OCI-LY7 (cell line): ENCODE measurements around the gene BZW2. TPM values are rescaled to one million over a fixed set of nuclear protein-coding genes. Genes with fewer than 3 reads are reported as not detected.

ENCODE experiments used
- BruUV-seq: library from RNA; stranded (reverse); fragments of 400-500 nt; replicated peaks from 2 replicates; lab custom pipeline; 2021; lab: Mats Ljungman, UMichigan
- CTCF ChIA-PET: fragments of 300-600 bp; sonication (Branson Sonifier 250); formaldehyde crosslinking; loops from one replicate; lab custom pipeline; 2022; ENCODE audit warnings: antibody characterized with exemption; ENCODE audit not compliant: unreplicated experiment; lab: Charles Lee
- POLR2A ChIA-PET: fragments of 300-600 bp; sonication (Branson Sonifier 250); formaldehyde crosslinking; loops from one replicate; lab custom pipeline; 2022; ENCODE audit warnings: antibody characterized with exemption; lab: Charles Lee
- DNase-seq: peaks from one replicate; pipeline ENCODE4 v3.0.0-alpha.2; 2015; ENCODE audit warnings: low spot score
- H2AFZ ChIP-seq: fragments of 200-600 bp; sonication (generic), shearing (Covaris generic); 2 replicates; pipeline ENCODE4 v1.6.1; 2014; ENCODE audit warnings: mild to moderate bottlenecking, antibody characterized with exemption, low read length, moderate library complexity
- H3K27ac ChIP-seq: fragments of 200-600 bp; sonication (generic); 2 replicates; pipeline ENCODE4 v1.5.1; 2014; ENCODE audit warnings: mixed run types, low read depth, mild to moderate bottlenecking, moderate library complexity, low read length, inconsistent platforms; ENCODE audit not compliant: poor library complexity, severe bottlenecking
- H3K36me3 ChIP-seq: fragments of 200-600 bp; sonication (generic); 2 replicates; pipeline ENCODE4 v1.6.1; 2014; ENCODE audit warnings: mild to moderate bottlenecking, antibody characterized with exemption, low read length, moderate library complexity, mixed read lengths; ENCODE audit not compliant: insufficient read depth
- H3K4me1 ChIP-seq: fragments of 200-600 bp; sonication (generic); 2 replicates; pipeline ENCODE4 v1.5.1; 2014; ENCODE audit warnings: mild to moderate bottlenecking, low read length; ENCODE audit not compliant: insufficient read depth, poor library complexity, severe bottlenecking
- H3K4me2 ChIP-seq: fragments of 200-600 bp; sonication (generic); 2 replicates; pipeline ENCODE4 v1.6.1; 2014; ENCODE audit warnings: mild to moderate bottlenecking, low read length
- H3K4me3 ChIP-seq: fragments of 200-600 bp; sonication (generic); 2 replicates; pipeline ENCODE4 v1.5.1; 2014; ENCODE audit warnings: mild to moderate bottlenecking, low read depth, low read length; ENCODE audit not compliant: poor library complexity, severe bottlenecking
- H3K79me2 ChIP-seq: fragments of 200-600 bp; sonication (generic); 2 replicates; pipeline ENCODE4 v1.6.1; 2016; ENCODE audit warnings: low read depth, mild to moderate bottlenecking, low read length, moderate library complexity, mixed read lengths; ENCODE audit not compliant: insufficient read depth
- H3K9me2 ChIP-seq: fragments of 200-600 bp; sonication (generic); 2 replicates; pipeline ENCODE4 v1.6.1; 2016; ENCODE audit warnings: mild to moderate bottlenecking, low read length, mixed read lengths; ENCODE audit not compliant: insufficient read depth
- H3K9me3 ChIP-seq: fragments of 200-600 bp; sonication (generic); 2 replicates; pipeline ENCODE4 v1.6.1; 2014; ENCODE audit warnings: mild to moderate bottlenecking, mixed run types, low read length, mixed read lengths
- H4K20me1 ChIP-seq: fragments of 200-600 bp; sonication (generic); 2 replicates; pipeline ENCODE4 v1.6.1; 2014; ENCODE audit warnings: mild to moderate bottlenecking, antibody characterized with exemption, low read length, moderate library complexity, mixed read lengths; ENCODE audit not compliant: insufficient read depth
- CTCF ChIP-seq: fragments of 200-600 bp; sonication (generic); conservative IDR thresholded peaks from 2 replicates; pipeline ENCODE4 v1.5.1; 2014; ENCODE audit warnings: mild to moderate bottlenecking, antibody characterized with exemption, low read length, moderate library complexity, mixed read lengths
- EZH2phosphoT487 ChIP-seq: fragments of 200-600 bp; sonication (generic); IDR thresholded peaks from 2 replicates; pipeline ENCODE4 v1.6.1; 2018; ENCODE audit warnings: low read depth, borderline replicate concordance, mild to moderate bottlenecking, mixed run types, antibody characterized with exemption, low read length, moderate library complexity, mixed read lengths
- intact Hi-C: fragments of 100-400 bp; cut with micrococcal nuclease; formaldehyde crosslinking; loops from one replicate; pipeline ENCODE4 v1.10.0; 2022; ENCODE audit not compliant: unreplicated experiment
- total RNA-seq, 2 experiments: library from RNA; depleted of rRNA in 1 of 2; stranded (reverse); fragments of >200 nt in 1 of 2; shearing (Covaris generic) in 1 of 2; gene quantifications; 2 replicates each; pipeline ENCODE4 v1.2.3, GENCODE V29; 2014 to 2022

Gene BZW2
- total RNA-seq, 2 experiments from 2014 or later = 66.8 to 75.2 TPM

GRCh38 chr7:16708980-16709379 is 63.0 kb downstream of the BZW2 start:
- Histone ChIP-seq H2AFZ (no peak overlapping the region), H3K27ac (no peak overlapping the region), H3K9me2 (no peaks in the 10 kb centered on the region), H3K36me3 (peaks cover 60% of the 10 kb centered on the region), H3K79me2 (no peaks in the 10 kb centered on the region), H3K4me2 (no peak overlapping the region), H3K4me3 (no peak overlapping the region), H3K4me1 (no peaks in the 10 kb centered on the region), H4K20me1 (no peaks in the 10 kb centered on the region), H3K9me3 (no peaks in the 10 kb centered on the region)
- ChIA-PET CTCF (no interaction called here), POLR2A (no interaction called here)
- TF ChIP-seq EZH2phosphoT487 (no peak), CTCF (no peak)
- no peak for DNase-seq
- intact Hi-C loops = no loop called here
- BruUV-seq = no TSS peak

GRCh38 chr7:16710651-16711050 is 64.7 kb downstream of the BZW2 start:
- no peak overlapping the region for H2AFZ ChIP-seq
- ChIA-PET POLR2A (interaction anchor here (0.7 kb wide), 1 partner anchor 213 kb away, joined by 3 read pairs; no protein-coding TSS in a partner anchor), CTCF (no interaction called here)
- H3K4me2 ChIP-seq = no peak overlapping the region
- H4K20me1 ChIP-seq = no peaks in the 10 kb centered on the region
- H3K36me3 ChIP-seq = peaks cover 46% of the 10 kb centered on the region
- no peak for TF ChIP-seq CTCF
- no peaks in the 10 kb centered on the region for H3K9me2 ChIP-seq
- H3K4me1 ChIP-seq = no peaks in the 10 kb centered on the region
- no peak for DNase-seq
- H3K27ac ChIP-seq = no peak overlapping the region
- no peaks in the 10 kb centered on the region for H3K79me2 ChIP-seq
- no TSS peak for BruUV-seq
- no peak overlapping the region for H3K4me3 ChIP-seq
- H3K9me3 ChIP-seq = no peaks in the 10 kb centered on the region
- intact Hi-C loops = no loop called here

- H3K79me2 ChIP-seq = no peaks in the 10 kb centered on the region
- no peaks in the 10 kb centered on the region for H3K9me3 ChIP-seq
- TF ChIP-seq CTCF = no peak
- TF ChIP-seq EZH2phosphoT487 = no peak
- H3K9me2 ChIP-seq = no peaks in the 10 kb centered on the region
- no peak overlapping the region for H2AFZ ChIP-seq
- BruUV-seq = no TSS peak
- no peak overlapping the region for H3K4me3 ChIP-seq
- no peak overlapping the region for H3K27ac ChIP-seq
- peaks cover 35% of the 10 kb centered on the region for H3K36me3 ChIP-seq
- H4K20me1 ChIP-seq = no peaks in the 10 kb centered on the region
- H3K4me2 ChIP-seq = no peak overlapping the region
- no peak for DNase-seq
- ChIA-PET CTCF (no interaction called here), POLR2A (no interaction called here)
- H3K4me1 ChIP-seq = no peaks in the 10 kb centered on the region
- intact Hi-C loops = no loop called here
Observed at GRCh38 chr7:16711730-16712129, 65.7 kb downstream of the BZW2 start.
